Suprapubic skin (tissue), 4 donors: ENCODE results near the gene LRP8. TPM values are rescaled to one million over a fixed set of nuclear protein-coding genes. Genes with fewer than 3 reads are reported as not detected.

ENCODE experiments used
- DNase-seq, 2 donors: peaks; one replicate each; pipeline ENCODE4 v3.0.0-alpha.2; 2019; ENCODE audit warnings: low spot score in 2 of 2
- H3K27ac ChIP-seq: fragments of 200-600 bp; sonication (generic); one replicate; pipeline ENCODE4 v1.5.1; 2019
- H3K27me3 ChIP-seq: fragments of 200-600 bp; sonication (generic); one replicate; pipeline ENCODE4 v1.5.1; 2019
- H3K36me3 ChIP-seq: fragments of 200-600 bp; sonication (generic); one replicate; pipeline ENCODE4 v1.5.1; 2019
- H3K4me1 ChIP-seq: fragments of 200-600 bp; sonication (generic); one replicate; pipeline ENCODE4 v1.5.1; 2019
- H3K4me3 ChIP-seq: fragments of 200-600 bp; sonication (generic); one replicate; pipeline ENCODE4 v1.5.1; 2019; ENCODE audit warnings: mild to moderate bottlenecking
- H3K9me3 ChIP-seq: fragments of 200-600 bp; sonication (generic); one replicate; pipeline ENCODE4 v1.5.1; 2019
- EP300 ChIP-seq: sonication (generic); formaldehyde crosslinking; IDR thresholded peaks from one replicate; pipeline ENCODE4 v1.6.1; 2017; ENCODE audit warnings: antibody characterized with exemption
- POLR2A ChIP-seq, 2 donors: fragments of 450-650 bp; IDR thresholded peaks; one replicate each; pipeline ENCODE4 v1.6.1; 2017; ENCODE audit warnings: antibody characterized with exemption in 2 of 2, mild to moderate bottlenecking in 2 of 2, moderate library complexity in 2 of 2
- POLR2AphosphoS5 ChIP-seq, 3 donors: sonication (generic); formaldehyde crosslinking; IDR thresholded peaks; one replicate each; pipeline ENCODE4 v1.6.1; 2017; ENCODE audit warnings: antibody characterized with exemption in 3 of 3
- WGBS: methylation state at CpG from one replicate; pipeline ENCODE4 v1.1.5; 2018; 5-methylcytosine and 5-hydroxymethylcytosine counted together
- total RNA-seq, 4 donors: library from RNA; depleted of rRNA; stranded (reverse); fragments of >200 nt; gene quantifications; one replicate each; pipeline ENCODE4 v1.1.0, GENCODE V29; 2016
- TF ChIP-seq, protein P1 (sequence below), 2 donors: fragments of 200-600 bp in 1 of 2; fragments of 450-650 bp in 1 of 2; sonication (generic) in 1 of 2; IDR thresholded peaks; one replicate each; pipeline ENCODE4 v1.5.1; 2016 to 2019; ENCODE audit warnings: antibody characterized with exemption in 2 of 2, mild to moderate bottlenecking in 1 of 2, moderate library complexity in 1 of 2

LRP8 gene
- total RNA-seq, 4 donors from 2014 or later = 2.8 to 11.8 (median 4.1) TPM

DNA sequence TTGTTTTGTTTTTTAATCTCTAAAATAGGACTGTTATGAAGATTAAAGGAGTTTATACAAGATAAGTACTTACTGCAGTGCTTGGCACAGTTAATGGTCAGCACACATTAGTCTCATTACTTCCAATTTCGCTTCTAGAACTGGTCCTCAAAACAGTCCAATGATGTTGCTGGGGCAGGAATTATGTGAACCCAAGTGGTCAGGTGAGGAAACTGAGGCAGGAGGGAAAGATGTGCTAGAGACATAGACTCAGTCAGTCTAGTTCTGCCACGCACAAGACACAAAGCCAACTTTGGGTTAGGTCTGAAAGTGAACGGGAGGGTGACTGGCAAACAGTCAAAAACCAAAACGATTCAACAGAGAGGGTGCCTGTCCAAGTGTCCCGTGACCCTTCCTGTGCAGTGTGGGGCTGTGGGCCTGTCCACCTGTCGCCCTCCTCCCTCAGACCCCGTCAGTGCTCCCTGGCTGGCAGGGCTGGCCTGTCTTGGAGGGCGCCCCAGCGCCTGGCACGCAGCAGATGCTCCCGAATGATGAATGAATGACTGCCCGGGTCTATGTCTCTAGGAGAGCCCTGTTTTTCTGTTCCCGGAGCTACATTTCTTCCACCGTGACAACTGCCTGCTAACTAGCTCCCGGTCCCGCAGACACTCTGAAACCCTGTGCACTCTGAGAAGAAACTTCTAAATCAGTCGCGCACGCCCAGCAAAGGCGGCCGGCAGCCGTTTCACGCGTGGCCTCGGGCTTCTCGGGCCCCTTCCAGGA lies 2.4 kb downstream of the LRP8 start:
- no peak for DNase-seq
- TF ChIP-seq POLR2AphosphoS5 (IDR thresholded peaks at IDR 0.05) (no peak), EP300 (no peak), POLR2A (IDR thresholded peaks at IDR 0.05) (no peak)
- TF ChIP-seq, protein P1, sequence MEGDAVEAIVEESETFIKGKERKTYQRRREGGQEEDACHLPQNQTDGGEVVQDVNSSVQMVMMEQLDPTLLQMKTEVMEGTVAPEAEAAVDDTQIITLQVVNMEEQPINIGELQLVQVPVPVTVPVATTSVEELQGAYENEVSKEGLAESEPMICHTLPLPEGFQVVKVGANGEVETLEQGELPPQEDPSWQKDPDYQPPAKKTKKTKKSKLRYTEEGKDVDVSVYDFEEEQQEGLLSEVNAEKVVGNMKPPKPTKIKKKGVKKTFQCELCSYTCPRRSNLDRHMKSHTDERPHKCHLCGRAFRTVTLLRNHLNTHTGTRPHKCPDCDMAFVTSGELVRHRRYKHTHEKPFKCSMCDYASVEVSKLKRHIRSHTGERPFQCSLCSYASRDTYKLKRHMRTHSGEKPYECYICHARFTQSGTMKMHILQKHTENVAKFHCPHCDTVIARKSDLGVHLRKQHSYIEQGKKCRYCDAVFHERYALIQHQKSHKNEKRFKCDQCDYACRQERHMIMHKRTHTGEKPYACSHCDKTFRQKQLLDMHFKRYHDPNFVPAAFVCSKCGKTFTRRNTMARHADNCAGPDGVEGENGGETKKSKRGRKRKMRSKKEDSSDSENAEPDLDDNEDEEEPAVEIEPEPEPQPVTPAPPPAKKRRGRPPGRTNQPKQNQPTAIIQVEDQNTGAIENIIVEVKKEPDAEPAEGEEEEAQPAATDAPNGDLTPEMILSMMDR (IDR thresholded peaks at IDR 0.05) = no peak
- Histone ChIP-seq H3K27me3 (no peaks in the 10 kb centered on the region), H3K4me1 (peaks cover 25% of the 10 kb centered on the region), H3K9me3 (no peaks in the 10 kb centered on the region), H3K4me3 (peak overlapping the region; percentile 88), H3K36me3 (no peaks in the 10 kb centered on the region), H3K27ac (no peak overlapping the region)
- 8% methylated on average over 16 of the region's 26 CpGs for WGBS

DNA sequence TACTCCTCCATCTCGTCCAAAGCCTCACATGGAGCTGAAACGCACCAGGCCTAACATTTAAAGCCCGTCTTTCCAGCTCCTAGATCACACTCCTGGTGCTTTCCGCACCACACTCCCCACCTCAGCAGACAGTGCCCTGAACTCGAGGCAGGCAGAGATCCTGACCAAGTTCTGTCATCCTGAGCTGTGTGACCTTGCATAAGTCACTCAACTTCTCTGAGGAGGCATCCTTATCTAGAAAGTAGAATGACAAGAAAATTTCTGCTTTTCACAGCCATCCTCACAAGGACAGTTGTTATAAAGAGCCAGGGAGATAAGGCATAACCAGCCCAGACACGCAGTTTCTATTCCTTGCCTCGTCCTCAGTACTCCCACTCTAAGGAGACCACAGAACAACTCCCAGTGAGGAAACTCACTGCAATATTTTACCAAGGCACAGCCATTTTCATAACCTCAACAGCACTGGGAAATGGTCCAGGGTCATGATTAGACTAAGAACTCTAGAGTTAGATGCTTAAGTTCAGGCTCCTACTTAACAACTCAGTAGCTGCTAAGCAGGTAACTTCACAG lies 3.1 kb downstream of the LRP8 start:
- H3K36me3 ChIP-seq = no peaks in the 10 kb centered on the region
- no peaks in the 10 kb centered on the region for H3K27me3 ChIP-seq
- peaks cover 25% of the 10 kb centered on the region for H3K4me1 ChIP-seq
- H3K9me3 ChIP-seq = no peaks in the 10 kb centered on the region
- TF ChIP-seq, protein P1 (IDR thresholded peaks at IDR 0.05) = no peak
- TF ChIP-seq POLR2AphosphoS5 (IDR thresholded peaks at IDR 0.05) (no peak), EP300 (no peak), POLR2A (IDR thresholded peaks at IDR 0.05) (no peak)
- DNase-seq = no peak
- no peak overlapping the region for H3K27ac ChIP-seq
- no peak overlapping the region for H3K4me3 ChIP-seq
- WGBS = 87% methylated on average over 7 of the region's 7 CpGs

DNA sequence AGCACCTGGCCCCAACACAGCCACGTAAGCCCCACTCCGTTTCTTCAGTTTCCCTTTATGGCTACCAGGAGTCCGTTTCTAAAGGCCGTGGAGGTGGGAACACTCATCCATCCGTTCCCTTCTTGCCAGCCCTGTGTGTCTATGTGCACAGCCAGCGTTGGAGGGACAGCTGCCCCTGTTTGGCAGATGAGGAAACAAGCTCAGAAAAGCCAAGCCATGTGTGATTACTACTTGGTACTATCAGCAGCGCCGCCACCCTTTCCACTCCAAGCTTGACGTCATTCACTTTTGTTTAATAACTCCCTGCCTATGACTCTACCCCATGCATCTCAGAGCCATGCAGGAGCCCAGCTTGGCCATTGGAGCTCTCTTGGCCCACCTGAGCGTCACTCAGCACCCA lies 3.5 kb downstream of the LRP8 start:
- Histone ChIP-seq H3K27ac (no peak overlapping the region), H3K9me3 (no peaks in the 10 kb centered on the region), H3K36me3 (no peaks in the 10 kb centered on the region), H3K4me1 (peaks cover 25% of the 10 kb centered on the region), H3K4me3 (no peak overlapping the region), H3K27me3 (no peaks in the 10 kb centered on the region)
- 90% methylated on average over 10 of the region's 10 CpGs for WGBS
- TF ChIP-seq, protein P1 (IDR thresholded peaks at IDR 0.05) = no peak
- TF ChIP-seq EP300 (no peak), POLR2AphosphoS5 (IDR thresholded peaks at IDR 0.05) (no peak), POLR2A (IDR thresholded peaks at IDR 0.05) (no peak)
- no peak for DNase-seq

DNA sequence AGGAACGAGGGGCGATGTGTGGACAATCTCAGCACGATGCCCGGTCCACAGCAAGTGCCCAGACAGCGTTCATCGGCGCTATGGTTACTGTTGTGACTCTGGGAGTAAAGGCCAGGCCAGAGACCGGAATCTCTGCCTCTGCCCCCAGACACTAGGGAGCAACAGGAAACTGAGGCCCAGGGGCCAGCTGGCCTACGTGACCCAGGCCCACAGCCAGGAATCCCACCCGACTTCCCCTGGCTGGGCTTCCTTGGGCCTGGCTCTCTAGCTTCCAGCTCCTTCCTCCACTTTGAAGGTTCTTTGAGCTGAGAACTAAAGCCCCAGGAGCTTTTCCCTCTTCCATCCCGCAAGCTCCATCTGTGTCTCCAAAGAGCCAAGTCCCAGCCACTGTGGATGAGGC lies 4.6 kb downstream of the LRP8 start:
- H3K27ac ChIP-seq = no peak overlapping the region
- H3K27me3 ChIP-seq = no peaks in the 10 kb centered on the region
- no peaks in the 10 kb centered on the region for H3K36me3 ChIP-seq
- TF ChIP-seq, protein P1 (IDR thresholded peaks at IDR 0.05) = no peak
- no peak for TF ChIP-seq POLR2A (IDR thresholded peaks at IDR 0.05)
- TF ChIP-seq POLR2AphosphoS5 (IDR thresholded peaks at IDR 0.05) = no peak
- no peak for TF ChIP-seq EP300
- no peaks in the 10 kb centered on the region for H3K9me3 ChIP-seq
- no peak for DNase-seq
- H3K4me3 ChIP-seq = no peak overlapping the region
- whole genome bisulfite sequencing = 93% methylated on average over 11 of the region's 11 CpGs
- H3K4me1 ChIP-seq = peaks cover 25% of the 10 kb centered on the region

DNA sequence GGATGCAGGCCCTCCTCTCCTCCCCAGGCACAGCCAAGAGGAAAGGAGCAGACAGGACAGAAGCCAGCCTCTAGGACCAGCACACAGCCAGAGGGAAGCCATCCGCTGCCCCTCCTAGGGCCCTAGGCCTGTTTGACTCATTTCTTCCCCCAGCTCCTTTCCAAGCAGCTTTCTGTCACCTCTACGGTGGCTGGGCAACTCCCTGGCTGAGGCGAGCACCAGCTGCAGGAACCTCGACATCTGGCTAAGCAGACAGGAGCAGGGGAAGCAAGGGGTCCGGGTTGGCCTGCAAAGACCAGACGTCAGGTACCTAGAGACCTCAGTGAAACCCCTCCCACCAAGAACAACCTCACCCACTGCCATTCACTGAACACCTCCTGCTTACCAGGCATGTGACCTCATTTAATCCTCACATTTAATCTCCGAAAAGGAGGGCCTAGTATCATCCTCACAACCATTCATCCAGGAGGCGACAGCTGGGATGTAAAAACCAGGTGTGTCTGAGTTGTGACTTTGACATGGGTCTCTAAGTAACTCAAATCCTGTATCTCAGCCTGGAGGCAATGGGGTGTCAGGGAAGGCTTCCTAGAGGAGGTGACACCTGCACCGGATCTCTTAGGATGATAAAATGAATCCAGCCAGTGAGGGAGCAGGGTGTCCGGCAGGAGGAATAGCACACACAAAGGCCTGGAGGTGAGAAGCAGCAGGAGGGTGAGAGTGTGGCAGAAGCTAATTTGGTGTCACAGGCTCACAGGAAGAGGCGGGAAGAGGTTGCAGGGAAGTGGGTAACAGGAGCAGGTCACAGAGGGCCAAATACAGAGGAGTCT lies 5.9 kb downstream of the LRP8 start:
- no peak for DNase-seq
- TF ChIP-seq, protein P1 (IDR thresholded peaks at IDR 0.05) = no peak
- WGBS = 85% methylated on average over 8 of the region's 11 CpGs

More for the DNA sequence above, 5.9 kb downstream of the LRP8 start:
- H3K4me1 ChIP-seq = peaks cover 18% of the 10 kb centered on the region
- no peak overlapping the region for H3K4me3 ChIP-seq
- no peaks in the 10 kb centered on the region for H3K27me3 ChIP-seq
- H3K27ac ChIP-seq = no peak overlapping the region
- H3K9me3 ChIP-seq = no peaks in the 10 kb centered on the region
- no peaks in the 10 kb centered on the region for H3K36me3 ChIP-seq
